ENCODE data around the gene PARD3.

Gene PARD3

GRCh38 chr10:34548466-34548865 lies 266.6 kb downstream of the PARD3 start:
- TF ChIP-seq, protein P1, sequence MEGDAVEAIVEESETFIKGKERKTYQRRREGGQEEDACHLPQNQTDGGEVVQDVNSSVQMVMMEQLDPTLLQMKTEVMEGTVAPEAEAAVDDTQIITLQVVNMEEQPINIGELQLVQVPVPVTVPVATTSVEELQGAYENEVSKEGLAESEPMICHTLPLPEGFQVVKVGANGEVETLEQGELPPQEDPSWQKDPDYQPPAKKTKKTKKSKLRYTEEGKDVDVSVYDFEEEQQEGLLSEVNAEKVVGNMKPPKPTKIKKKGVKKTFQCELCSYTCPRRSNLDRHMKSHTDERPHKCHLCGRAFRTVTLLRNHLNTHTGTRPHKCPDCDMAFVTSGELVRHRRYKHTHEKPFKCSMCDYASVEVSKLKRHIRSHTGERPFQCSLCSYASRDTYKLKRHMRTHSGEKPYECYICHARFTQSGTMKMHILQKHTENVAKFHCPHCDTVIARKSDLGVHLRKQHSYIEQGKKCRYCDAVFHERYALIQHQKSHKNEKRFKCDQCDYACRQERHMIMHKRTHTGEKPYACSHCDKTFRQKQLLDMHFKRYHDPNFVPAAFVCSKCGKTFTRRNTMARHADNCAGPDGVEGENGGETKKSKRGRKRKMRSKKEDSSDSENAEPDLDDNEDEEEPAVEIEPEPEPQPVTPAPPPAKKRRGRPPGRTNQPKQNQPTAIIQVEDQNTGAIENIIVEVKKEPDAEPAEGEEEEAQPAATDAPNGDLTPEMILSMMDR (IDR thresholded peaks at IDR 0.05), result no peak
- H3K4me1 ChIP-seq, result no peaks in the 10 kb centered on the region

GRCh38 chr10:34547695-34548094 lies 267.4 kb downstream of the PARD3 start:
- H3K9me3 ChIP-seq (ENCODE audit: control insufficient read depth, low read length), result no peaks in the 10 kb centered on the region
- H2AFZ ChIP-seq, result no peak overlapping the region
- no peaks in the 10 kb centered on the region for H3K36me3 ChIP-seq (ENCODE audit: control insufficient read depth, insufficient read depth, low read length)
- H3K4me1 ChIP-seq, result no peaks in the 10 kb centered on the region
- no peak overlapping the region for H3K27ac ChIP-seq
- TF ChIP-seq, protein P1 (IDR thresholded peaks at IDR 0.05), result no peak
- peaks cover 4% of the 10 kb centered on the region for H3K79me2 ChIP-seq
- H3K9ac ChIP-seq, result no peak overlapping the region
- no peak overlapping the region for H3K4me2 ChIP-seq (ENCODE audit: low read length)
- no peaks in the 10 kb centered on the region for H3K27me3 ChIP-seq (ENCODE audit: control insufficient read depth, insufficient read depth, low read length)
- H3K4me3 ChIP-seq (ENCODE audit: low read depth, low read length), result no peak overlapping the region

More at GRCh38 chr10:34548466-34548865, 266.6 kb downstream of the PARD3 start:
- Histone ChIP-seq H3K4me3 (ENCODE audit: low read depth, low read length) (no peak overlapping the region), H3K27me3 (ENCODE audit: control insufficient read depth, insufficient read depth, low read length) (no peaks in the 10 kb centered on the region), H3K79me2 (peaks cover 4% of the 10 kb centered on the region), H3K4me2 (ENCODE audit: low read length) (no peak overlapping the region), H3K9me3 (ENCODE audit: control insufficient read depth, low read length) (no peaks in the 10 kb centered on the region), H2AFZ (no peak overlapping the region), H3K27ac (no peak overlapping the region), H3K9ac (no peak overlapping the region), H3K36me3 (ENCODE audit: control insufficient read depth, insufficient read depth, low read length) (no peaks in the 10 kb centered on the region)

DNA sequence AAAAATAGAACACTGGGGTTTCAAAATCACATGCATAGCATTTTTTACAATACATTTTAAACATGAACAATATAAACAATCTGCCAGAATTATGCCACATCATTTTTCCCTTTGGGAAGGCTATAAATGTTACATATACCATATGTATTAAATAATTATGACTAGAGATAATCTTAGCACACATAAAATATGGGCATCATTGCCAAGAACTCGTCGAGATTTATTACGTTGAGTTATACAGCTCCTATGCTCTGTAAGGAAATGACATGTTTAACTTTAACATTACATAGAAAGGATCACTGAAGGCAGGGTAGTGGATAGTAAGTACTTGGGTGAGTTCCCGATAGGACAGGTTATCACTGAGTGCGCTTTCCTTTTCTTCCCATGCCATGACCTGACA lies 267.8 kb downstream of the PARD3 start:
- TF ChIP-seq, protein P1 (IDR thresholded peaks at IDR 0.05), result no peak
- no peaks in the 10 kb centered on the region for H3K36me3 ChIP-seq (ENCODE audit: control insufficient read depth, insufficient read depth, low read length)
- H2AFZ ChIP-seq, result no peak overlapping the region
- peaks cover 4% of the 10 kb centered on the region for H3K79me2 ChIP-seq
- H3K4me1 ChIP-seq, result no peaks in the 10 kb centered on the region
- H3K27ac ChIP-seq, result no peak overlapping the region
- no peak overlapping the region for H3K4me3 ChIP-seq (ENCODE audit: low read depth, low read length)
- no peaks in the 10 kb centered on the region for H3K27me3 ChIP-seq (ENCODE audit: control insufficient read depth, insufficient read depth, low read length)
- no peak overlapping the region for H3K4me2 ChIP-seq (ENCODE audit: low read length)
- H3K9ac ChIP-seq, result no peak overlapping the region
- no peaks in the 10 kb centered on the region for H3K9me3 ChIP-seq (ENCODE audit: control insufficient read depth, low read length)

GRCh38 chr10:34544400-34544799 lies 270.7 kb downstream of the PARD3 start:
- H3K79me2 ChIP-seq, result no peaks in the 10 kb centered on the region
- no peak overlapping the region for H3K4me2 ChIP-seq (ENCODE audit: low read length)
- H3K27me3 ChIP-seq (ENCODE audit: control insufficient read depth, insufficient read depth, low read length), result no peaks in the 10 kb centered on the region
- H2AFZ ChIP-seq, result no peak overlapping the region
- H3K36me3 ChIP-seq (ENCODE audit: control insufficient read depth, insufficient read depth, low read length), result no peaks in the 10 kb centered on the region
- no peak overlapping the region for H3K27ac ChIP-seq
- H3K4me1 ChIP-seq, result no peaks in the 10 kb centered on the region
- H3K9ac ChIP-seq, result no peak overlapping the region
- TF ChIP-seq, protein P1 (IDR thresholded peaks at IDR 0.05), result no peak
- H3K4me3 ChIP-seq (ENCODE audit: low read depth, low read length), result no peak overlapping the region
- no peaks in the 10 kb centered on the region for H3K9me3 ChIP-seq (ENCODE audit: control insufficient read depth, low read length)

DNA sequence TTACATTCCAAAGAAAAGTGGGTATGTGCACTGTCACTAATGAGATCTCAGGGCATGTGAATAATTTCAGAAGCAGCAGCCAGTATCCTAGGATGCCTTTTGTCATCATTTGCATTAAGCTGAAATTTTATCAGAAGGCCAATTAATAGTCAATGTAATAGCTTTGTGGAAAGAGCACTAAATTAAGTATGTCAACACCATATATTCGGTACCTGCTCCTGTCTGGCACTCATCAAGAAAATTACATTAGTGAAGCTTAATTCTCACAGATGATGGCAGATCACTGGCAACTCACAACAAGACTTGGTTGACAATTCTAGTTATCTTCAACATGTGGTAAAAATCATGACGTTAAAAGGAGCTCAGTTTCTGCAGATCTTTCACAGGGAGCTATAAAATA lies 271.4 kb downstream of the PARD3 start:
- Histone ChIP-seq H3K4me2 (ENCODE audit: low read length) (no peak overlapping the region), H3K27me3 (ENCODE audit: control insufficient read depth, insufficient read depth, low read length) (no peaks in the 10 kb centered on the region), H3K4me3 (ENCODE audit: low read depth, low read length) (no peak overlapping the region), H2AFZ (no peak overlapping the region), H3K79me2 (no peaks in the 10 kb centered on the region), H3K9ac (no peak overlapping the region), H3K4me1 (no peaks in the 10 kb centered on the region), H3K36me3 (ENCODE audit: control insufficient read depth, insufficient read depth, low read length) (no peaks in the 10 kb centered on the region), H3K27ac (no peak overlapping the region), H3K9me3 (ENCODE audit: control insufficient read depth, low read length) (no peaks in the 10 kb centered on the region)
- TF ChIP-seq, protein P1 (IDR thresholded peaks at IDR 0.05), result no peak

All from parathyroid adenoma (tissue), 2 donors.